ENCODE data around the gene RBMX. TPM values are rescaled to one million over a fixed set of nuclear protein-coding genes. Genes with fewer than 3 reads are reported as not detected.

The RBMX gene
- total and polyA plus RNA-seq, 2 of the 4 experiments (the other 2 are of a cell fraction), result 151 to 337 TPM

DNA sequence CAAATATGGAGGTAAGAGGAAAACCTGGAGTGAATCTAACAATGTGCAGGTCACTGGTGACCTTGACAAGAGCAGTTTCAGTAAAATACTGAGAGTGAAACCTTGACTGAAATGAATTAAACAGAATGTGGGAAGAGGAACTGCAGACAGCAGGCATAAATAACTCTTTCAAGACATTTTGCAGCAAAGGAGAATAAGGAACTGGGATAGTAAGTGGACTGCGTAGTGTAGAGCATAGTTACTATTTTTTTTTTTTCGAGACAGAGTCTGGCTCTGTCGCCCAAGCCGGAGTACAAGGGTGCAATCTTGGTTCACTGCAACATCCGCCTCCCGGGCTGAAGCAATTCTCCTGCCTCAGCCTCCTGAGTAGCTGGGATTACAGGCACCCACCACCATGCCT, 24.0 kb downstream of the RBMX start:
- no peak for TF ChIP-seq RFX5 (IDR thresholded peaks at IDR 0.05; ENCODE audit: low read depth, low read length)
- TF ChIP-seq MAZ (IDR thresholded peaks at IDR 0.05; ENCODE audit: borderline replicate concordance, low read depth, low read length), result no peak
- TF ChIP-seq RCOR1 (IDR thresholded peaks at IDR 0.05; ENCODE audit: insufficient replicate concordance, low read length), result no peak
- TF ChIP-seq SMC3 (IDR thresholded peaks at IDR 0.05; ENCODE audit: low read depth, low read length), result no peak
- TF ChIP-seq, protein P1, sequence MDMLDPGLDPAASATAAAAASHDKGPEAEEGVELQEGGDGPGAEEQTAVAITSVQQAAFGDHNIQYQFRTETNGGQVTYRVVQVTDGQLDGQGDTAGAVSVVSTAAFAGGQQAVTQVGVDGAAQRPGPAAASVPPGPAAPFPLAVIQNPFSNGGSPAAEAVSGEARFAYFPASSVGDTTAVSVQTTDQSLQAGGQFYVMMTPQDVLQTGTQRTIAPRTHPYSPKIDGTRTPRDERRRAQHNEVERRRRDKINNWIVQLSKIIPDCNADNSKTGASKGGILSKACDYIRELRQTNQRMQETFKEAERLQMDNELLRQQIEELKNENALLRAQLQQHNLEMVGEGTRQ (IDR thresholded peaks at IDR 0.05; ENCODE audit: low read depth, low read length), result no peak
- TF ChIP-seq MAFK (IDR thresholded peaks at IDR 0.05; ENCODE audit: low read depth, low read length), result no peak
- TF ChIP-seq RAD21 (IDR thresholded peaks at IDR 0.05; ENCODE audit: low read length), result no peak
- no peak for TF ChIP-seq MXI1 (IDR thresholded peaks at IDR 0.05; ENCODE audit: borderline replicate concordance, low read depth, low read length)
- TF ChIP-seq, protein P2, sequence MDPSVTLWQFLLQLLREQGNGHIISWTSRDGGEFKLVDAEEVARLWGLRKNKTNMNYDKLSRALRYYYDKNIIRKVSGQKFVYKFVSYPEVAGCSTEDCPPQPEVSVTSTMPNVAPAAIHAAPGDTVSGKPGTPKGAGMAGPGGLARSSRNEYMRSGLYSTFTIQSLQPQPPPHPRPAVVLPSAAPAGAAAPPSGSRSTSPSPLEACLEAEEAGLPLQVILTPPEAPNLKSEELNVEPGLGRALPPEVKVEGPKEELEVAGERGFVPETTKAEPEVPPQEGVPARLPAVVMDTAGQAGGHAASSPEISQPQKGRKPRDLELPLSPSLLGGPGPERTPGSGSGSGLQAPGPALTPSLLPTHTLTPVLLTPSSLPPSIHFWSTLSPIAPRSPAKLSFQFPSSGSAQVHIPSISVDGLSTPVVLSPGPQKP (IDR thresholded peaks at IDR 0.05; ENCODE audit: borderline replicate concordance, low read depth, low read length), result no peak
- TF ChIP-seq POLR2A (IDR thresholded peaks at IDR 0.05; ENCODE audit: low read depth, low read length), result no peak

More for the DNA sequence above, 24.0 kb downstream of the RBMX start:
- Histone ChIP-seq H3K4me2 (ENCODE audit: low read depth, low read length) (no peak overlapping the region), H3K9me1 (ENCODE audit: insufficient read depth, low read length) (no peaks in the 10 kb centered on the region), H2AFZ (replicated peaks; ENCODE audit: low read length, poor library complexity) (no peak overlapping the region), H3K23ac (ENCODE audit: low read depth, low read length) (no peak overlapping the region), H2AK9ac (replicated peaks; ENCODE audit: low read depth, low read length, poor library complexity) (no peak overlapping the region), H4K20me1 (ENCODE audit: insufficient read depth, low read length) (no peaks in the 10 kb centered on the region), H3K4me3 (ENCODE audit: insufficient read depth, low read depth, low read length) (no peak overlapping the region), H2BK5ac (ENCODE audit: low read depth, low read length, poor library complexity, severe bottlenecking) (no peak overlapping the region), H2BK20ac (ENCODE audit: low read depth, low read length) (no peak overlapping the region), H4K8ac (ENCODE audit: low read depth in 2 of 2, low read length in 2 of 2) (no peak overlapping the region), H3K27me3 (ENCODE audit: control insufficient read depth, insufficient read depth, low read length) (no peaks in the 10 kb centered on the region), H3K9me3 (ENCODE audit: control insufficient read depth, insufficient read depth, low read length) (no peaks in the 10 kb centered on the region), H3K4me1 (ENCODE audit: control insufficient read depth, insufficient read depth, low read length) (no peaks in the 10 kb centered on the region), H3K14ac (replicated peaks; ENCODE audit: low read depth, low read length) (no peak overlapping the region), H4K91ac (ENCODE audit: insufficient read depth, low read depth, low read length) (no peak overlapping the region), H2AK5ac (ENCODE audit: low read depth, low read length) (no peak overlapping the region), H3K4ac (ENCODE audit: low read depth, low read length) (no peak overlapping the region), H3K79me1 (ENCODE audit: low read depth in 1 of 2, low read length in 2 of 2) (peaks cover 0 to 3% of the 10 kb centered on the region in 2 experiments; a peak in 1 of 4 replicates), H4K5ac (ENCODE audit: low read depth, low read length) (no peak overlapping the region), H3K56ac (ENCODE audit: extremely low read depth, insufficient read depth, low read length) (no peak overlapping the region), H3K27ac (ENCODE audit: insufficient read depth, low read length) (no peak overlapping the region), H3K18ac (ENCODE audit: low read depth, low read length) (no peak overlapping the region), H3K9ac (ENCODE audit: low read depth, low read length) (no peak overlapping the region), H3K36me3 (ENCODE audit: control insufficient read depth, insufficient read depth, low read length) (peaks cover 16% of the 10 kb centered on the region; the same call in 1 of the 2 replicates), H2BK15ac (ENCODE audit: low read depth, low read length) (no peak overlapping the region), H2BK120ac (ENCODE audit: low read depth, low read length) (no peak overlapping the region)
- dilution Hi-C loops (cut with HindIII; ENCODE audit: low sequenced_read_pairs, unreplicated experiment) (no loop called here), in situ Hi-C loops (cut with MboI; ENCODE audit: low sequenced_read_pairs) (no loop called here), intact Hi-C loops (cut with micrococcal nuclease) (no loop called here)
- CTCF ChIA-PET, result no interaction called here
- POLR2A ChIA-PET (ENCODE audit: unreplicated experiment), result no interaction called here
- DNase-seq (no peak), ATAC-seq (ENCODE audit: low read depth) (no peak)
- BruUV-seq (replicated peaks), result no TSS peak
- no CpG with 5 or more reads among the region's 6 CpGs for WGBS, 2 experiments (ENCODE audit: extremely low coverage in 2 of 2, insufficient read length in 1 of 2)
